ENCODE measurements around the gene MDH2.
"Not testable (repeated sequence)": the region's sequence is repeated elsewhere in the genome, so short reads cannot be mapped to it uniquely, and the experiment has no call there.

Gene MDH2

GRCh38 chr7:76108540-76109233 is 60.8 kb downstream of the MDH2 start:
- DNase-seq (ENCODE audit: low spot score) = no peak

DNA sequence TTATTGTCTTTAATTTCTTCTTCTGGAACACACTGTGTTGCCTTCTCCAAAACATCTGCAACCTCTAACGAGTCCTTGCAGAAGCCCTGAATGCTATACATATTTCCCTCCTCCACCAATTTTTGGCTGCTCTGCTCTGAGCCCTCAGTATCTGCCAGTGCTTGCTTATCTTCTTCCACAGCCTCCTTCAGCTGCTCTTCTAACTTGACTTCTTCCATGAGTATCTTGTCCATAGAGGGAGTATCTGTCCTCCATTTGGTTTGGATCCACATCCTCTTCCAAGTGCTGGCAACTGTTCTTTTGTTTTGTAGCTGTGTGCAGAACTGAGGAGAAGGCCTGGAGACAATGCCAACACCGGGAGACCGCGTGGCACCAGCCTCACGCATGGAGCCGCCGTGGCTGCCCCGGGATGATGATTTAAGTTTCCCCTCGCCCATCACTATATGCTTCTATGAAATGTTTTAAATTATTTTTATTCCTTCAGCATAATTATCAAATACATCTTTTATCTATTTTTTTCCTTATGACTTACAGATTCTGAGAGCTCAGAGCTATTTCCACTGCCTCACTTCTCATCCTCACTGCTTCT is 65.2 kb downstream of the MDH2 start:
- DNase-seq (ENCODE audit: low spot score) = not testable (repeated sequence)

DNA sequence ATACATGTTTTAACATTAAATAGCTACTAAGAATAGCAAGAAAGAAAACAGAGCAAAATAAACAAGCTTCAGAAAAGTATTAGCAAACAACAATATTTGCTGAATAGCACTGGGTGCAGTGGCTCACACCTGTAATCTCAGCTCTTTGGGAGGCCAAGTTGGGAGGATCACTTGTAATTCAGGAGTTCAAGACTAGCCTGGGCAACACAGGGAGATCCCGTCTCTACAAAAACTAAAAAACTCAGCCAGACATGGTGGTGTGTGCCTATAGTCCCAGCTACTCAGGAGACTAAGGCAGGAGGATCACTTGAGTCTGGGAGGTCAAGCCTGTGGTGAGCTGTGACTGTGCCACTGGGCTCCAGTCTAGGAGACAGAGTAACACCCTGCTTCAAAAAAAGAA is 66.8 kb downstream of the MDH2 start:
- DNase-seq (ENCODE audit: low spot score) = not testable (repeated sequence)
